ENCODE data around the gene MAML3.

The MAML3 gene

DNA sequence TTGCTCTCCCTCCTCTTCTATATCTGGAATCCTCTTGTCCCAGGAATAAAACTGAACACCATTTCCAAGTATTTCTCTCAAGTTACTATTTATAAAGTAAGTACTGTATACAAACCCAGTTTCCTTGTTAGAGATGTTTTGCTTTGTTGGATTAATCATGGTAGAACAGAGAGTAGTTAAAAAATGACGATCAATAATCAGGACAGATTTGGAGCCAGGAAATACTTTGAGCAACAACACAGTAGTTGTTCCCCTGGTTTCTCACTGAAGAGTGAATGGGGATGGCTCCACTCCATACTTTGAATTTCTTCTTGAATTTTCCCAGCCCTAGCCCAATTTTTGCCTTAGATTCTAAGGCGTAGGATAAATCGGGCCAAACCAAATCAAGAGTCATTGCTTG lies 467.0 kb downstream of the MAML3 start:
- no peak for DNase-seq (ENCODE audit: low read depth in 3 of 3)

DNA sequence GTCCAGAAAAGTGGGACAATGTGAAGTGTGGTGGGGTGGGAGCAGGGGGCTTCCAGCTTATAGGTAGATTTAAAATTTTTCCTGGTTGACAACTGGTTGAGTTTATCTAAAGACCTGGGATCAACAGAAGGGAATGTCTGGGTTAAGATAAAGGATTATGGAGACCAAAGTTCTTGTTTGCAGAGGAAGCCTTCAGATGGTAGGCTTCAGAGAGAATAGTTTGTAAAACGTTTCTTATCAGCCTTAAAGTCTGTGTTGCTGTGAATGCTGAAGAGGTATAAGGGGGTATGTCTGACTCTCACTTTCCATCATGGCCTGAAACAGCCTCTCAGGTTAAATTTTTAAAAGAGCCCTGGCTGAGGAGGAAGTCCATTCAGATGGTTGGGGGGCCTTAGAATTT lies 467.9 kb downstream of the MAML3 start:
- DNase-seq (ENCODE audit: low read depth in 3 of 3), result no peak

DNA sequence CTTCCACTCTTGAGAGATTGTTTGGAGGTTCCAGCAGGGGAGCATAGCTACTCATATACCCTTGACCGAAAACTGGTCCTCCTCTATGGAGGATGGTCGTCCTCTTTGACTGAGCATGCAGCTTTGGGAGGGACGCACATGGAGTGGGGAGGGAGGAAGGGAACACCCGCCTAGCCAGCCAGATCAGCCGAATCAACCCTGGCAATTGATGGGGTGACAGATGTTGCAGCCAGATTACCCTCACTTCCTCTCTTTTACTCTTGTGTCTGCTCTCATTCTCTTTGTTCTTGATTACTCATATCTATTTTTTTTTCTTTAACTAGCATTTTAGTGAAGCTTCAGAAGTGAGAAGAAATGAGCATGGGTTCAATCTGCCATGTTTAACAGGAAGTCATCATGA lies 468.8 kb downstream of the MAML3 start:
- DNase-seq (ENCODE audit: low read depth in 3 of 3), result no peak

DNA sequence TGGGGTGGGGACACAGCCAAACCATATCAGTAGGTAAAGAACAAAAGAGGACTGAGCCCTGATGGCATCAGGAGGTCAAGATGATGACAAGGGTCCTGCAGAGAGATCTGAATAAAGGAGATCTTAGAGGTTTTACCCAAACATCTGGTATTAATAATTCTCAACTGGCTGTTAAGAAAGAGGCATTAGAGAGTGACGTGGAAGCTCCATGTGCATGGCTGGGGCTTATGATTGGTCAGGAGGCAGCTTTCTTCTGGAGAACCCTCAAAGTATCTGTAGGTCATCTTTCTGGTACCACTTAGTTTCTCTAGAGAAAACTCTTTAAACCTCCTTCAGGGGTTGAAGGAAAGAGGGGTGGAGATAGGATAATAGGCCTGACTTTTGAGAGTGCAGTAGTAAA lies 469.6 kb downstream of the MAML3 start:
- DNase-seq (ENCODE audit: low read depth in 3 of 3), result no peak

DNA sequence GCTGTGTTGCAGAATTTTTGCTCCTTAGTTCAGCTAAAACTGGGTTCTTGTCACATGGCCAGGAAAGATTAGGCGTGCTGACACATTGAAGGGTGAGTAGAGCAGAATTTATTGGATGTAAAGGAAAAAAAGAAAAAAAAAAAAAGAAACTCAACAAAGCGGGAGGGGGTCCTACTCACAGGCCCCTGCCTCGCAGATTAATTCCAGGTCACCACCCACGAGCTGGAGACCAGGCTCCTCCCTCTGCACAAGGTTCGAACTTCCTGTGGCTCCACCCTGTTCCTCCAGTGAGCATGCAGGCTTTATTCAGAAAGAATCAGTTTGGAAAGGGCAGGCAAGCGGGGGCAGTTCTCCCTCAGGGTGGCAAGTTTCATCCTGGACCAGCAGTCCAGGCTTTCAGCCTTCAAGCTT lies 471.2 kb downstream of the MAML3 start:
- no peak for DNase-seq (ENCODE audit: low read depth in 3 of 3)

DNA sequence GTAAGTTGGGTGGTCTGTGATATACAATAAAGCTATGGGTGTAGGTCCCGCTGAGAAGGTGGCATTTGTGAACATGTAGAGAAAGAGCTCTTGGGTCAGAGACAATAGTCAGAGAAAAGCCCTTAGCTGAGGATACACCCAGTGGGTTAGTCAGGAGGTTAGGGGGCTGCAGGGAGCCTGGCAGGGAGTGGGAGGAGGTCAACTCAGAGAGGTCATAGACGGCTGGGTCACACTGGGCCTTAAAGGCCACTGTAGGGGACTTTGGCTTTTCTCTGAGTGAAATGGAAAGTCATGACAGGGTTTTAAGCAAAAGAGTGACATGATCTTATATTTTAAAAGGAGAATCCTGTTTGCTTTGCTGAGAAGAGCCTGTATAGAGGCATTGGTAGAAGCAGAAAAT lies 471.7 kb downstream of the MAML3 start:
- no peak for DNase-seq (ENCODE audit: low read depth in 3 of 3)

DNA sequence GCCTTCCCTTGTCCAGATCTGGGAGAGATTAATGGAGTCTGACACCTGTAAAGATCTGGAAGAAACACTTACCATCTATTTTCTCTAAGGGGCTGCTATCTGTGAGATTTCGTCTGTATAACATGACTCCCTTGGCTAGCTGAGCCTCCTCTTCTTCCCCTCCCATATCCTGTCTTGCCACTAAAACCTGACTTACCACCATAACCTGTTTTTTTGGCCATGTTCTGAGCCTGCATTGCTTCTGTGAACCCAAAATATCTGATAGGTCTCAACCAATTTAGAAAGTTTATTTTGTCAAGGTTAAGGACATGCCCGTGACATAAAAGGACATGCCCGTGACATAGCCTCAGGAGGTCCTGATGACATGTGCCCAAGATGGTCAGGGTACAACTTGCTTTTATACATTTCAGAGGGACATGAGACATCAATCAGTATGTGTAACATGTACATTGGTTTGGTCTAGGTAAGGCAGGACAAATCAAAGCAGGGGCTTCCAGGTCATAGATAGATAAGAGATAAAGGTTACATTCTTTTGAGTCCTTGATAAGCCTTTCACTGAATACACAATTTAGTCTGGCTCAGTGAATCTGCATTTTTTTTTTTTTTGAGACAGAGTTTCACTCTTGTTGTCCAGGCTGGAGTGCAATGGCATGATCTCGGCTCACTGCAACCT lies 476.9 kb downstream of the MAML3 start:
- DNase-seq (ENCODE audit: low read depth in 3 of 3), result no peak

DNA sequence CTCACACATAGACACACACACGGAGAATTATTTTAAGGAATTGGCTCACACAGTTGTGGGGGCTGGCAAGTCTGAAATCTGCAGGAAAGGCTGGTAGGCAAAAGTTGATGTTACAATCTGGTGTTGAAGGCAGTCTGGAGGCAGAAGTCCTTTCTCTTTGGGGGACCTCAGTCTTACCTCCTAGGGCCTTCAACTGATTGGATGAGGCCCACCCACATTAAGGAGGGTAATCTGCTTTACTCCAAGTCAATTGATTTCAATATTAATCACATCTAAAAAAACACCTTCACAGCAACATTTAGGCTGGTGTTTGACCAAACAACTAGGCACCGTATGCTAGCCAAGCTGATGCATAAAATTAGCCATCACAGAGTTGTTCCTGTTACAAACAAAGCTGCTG lies 477.6 kb downstream of the MAML3 start:
- no peak for DNase-seq (ENCODE audit: low read depth in 3 of 3)

DNA sequence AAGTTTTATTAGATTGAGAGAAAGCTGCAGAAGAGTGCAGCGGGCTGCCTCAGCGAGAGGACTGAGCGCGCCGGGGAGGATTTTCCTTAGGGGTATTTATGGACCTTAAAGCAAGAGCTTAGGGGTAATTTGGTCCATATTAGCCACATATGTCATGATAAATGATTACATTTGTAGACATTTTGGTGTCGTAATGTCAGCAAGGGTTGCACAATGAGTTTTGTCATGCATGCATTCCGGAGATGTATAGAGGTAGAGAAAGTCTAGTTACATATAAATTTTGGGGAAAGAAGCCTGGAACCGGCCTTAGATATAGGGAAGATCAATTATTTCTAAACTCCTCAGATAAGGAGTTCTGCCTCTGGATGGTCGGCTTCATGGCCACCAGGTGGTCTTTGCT lies 478.3 kb downstream of the MAML3 start:
- no peak for DNase-seq (ENCODE audit: low read depth in 3 of 3)

DNA sequence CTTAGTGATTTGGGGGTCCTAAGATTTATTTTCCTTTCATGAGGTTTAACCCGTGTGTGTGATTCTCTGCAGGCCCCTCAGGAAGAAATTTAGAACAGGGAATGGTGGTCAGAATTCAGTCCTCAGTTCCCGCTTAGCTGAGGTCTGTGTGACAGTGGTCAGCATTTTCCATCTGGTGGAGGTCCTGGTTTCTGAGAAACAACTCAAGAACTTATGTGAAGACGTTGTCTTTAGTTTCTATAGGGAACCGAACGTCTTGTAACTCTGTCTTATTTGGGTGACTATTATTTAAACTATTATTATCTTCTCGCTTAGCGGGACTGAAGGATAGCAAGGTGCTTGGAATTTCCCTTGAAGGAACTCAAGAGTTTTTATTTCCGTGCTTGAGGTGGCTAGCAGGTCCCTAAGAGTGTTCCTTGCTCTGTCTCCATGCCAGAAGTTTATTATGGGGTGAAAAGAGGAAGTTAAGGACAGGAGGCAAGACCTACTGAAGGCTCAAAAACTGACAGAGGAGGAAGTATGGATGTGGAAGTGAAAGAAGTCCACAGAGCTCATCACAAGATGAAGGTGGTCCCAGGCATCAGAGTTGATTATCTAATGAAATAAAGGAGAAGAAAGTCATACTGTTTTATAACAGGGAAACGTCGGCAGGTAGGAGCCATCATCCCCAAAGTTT lies 479.0 kb downstream of the MAML3 start:
- no peak for DNase-seq (ENCODE audit: low read depth in 3 of 3)

DNA sequence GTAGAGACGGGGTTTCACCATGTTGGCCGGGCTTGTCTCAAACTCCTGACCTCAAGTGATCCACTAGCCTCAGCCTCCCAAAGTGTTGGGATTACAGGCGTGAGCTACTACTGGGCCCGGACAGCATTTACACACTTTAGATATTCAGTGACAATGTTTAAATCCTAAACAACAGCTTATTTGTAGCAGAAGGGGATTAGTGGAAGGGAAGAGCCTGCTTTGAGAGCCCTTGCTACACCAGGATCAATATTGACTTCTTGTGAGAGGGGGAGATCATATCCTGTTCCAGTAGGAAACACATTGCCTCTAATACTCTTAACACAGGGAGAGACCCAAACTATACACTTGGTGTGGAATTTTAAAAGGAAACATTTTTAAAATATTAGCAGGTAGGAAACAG lies 481.3 kb downstream of the MAML3 start:
- DNase-seq (ENCODE audit: low read depth in 3 of 3), result no peak

DNA sequence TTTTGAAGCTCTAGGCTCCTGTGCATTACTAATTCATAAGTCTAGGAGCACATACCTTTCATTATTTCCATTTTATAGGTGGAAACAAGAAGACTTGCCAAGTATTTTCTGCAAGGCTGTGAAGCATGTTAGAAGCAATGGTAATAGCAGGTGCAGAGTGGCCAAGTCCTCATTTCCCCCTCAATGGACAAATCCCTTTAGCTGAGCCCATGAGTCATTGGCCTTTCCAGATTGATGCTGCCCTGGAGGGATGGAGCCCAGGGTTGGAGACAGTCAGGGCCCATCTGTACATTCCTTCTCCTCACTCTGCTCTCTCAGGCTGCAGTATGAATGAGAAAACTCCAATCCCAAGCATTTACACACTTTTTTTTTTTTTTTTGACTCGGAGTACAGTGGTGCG lies 481.8 kb downstream of the MAML3 start:
- no peak for DNase-seq (ENCODE audit: low read depth in 3 of 3)

- no peak for DNase-seq (ENCODE audit: low read depth in 3 of 3)
These were observed 483.2 kb downstream of the MAML3 start for GRCh38 chr4:139670775-139671174.

GRCh38 chr4:139669890-139670289 lies 484.1 kb downstream of the MAML3 start:
- DNase-seq (ENCODE audit: low read depth in 3 of 3), result no peak

DNA sequence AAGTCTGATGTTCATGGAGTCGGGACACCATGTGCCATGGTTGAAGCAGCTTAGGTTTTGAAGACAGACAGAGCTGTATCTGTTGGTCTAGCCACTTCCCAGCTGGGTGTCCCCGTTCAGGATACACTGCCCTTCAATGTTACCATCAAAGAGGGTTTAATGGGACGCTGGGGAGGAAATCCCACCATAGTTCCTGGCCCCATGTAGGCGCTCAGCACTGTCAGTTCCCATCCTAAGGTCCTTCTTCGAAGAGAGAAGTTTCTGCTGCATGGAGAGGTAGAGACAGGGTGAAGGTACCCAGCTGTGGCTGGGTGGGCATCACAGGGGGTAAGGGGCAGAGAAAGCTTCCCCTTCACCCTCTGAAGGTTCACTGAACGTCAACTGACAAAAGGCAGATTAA lies 484.6 kb downstream of the MAML3 start:
- DNase-seq (ENCODE audit: low read depth in 3 of 3), result no peak

DNA sequence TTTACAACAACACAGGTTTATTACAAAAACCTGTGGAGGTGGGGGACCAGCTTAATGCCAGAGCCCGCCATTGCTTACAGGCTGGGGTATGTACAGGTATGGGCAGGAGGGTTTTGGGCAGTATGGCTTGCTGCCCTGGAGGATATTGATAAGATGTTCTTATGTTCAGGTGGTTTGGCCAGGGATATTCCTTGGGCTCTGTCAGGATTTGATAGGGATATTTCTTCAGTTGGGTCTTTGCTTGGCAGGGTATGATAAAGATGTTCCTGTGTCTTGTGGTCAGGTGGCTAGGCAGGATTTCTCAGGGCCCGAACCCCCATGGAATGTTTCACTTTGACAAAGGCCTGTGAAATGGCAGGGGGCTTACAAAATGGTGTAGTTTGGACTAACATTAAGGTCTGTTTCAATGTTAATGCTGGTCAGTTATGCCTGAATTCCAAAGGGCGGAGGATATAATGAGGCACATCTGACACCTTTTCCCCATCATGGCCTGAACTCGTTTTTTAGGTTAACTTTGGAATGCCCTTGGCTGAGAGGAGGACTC lies 485.3 kb downstream of the MAML3 start:
- no peak for DNase-seq (ENCODE audit: low read depth in 3 of 3)

- DNase-seq (ENCODE audit: low read depth in 3 of 3), result no peak
These were observed 485.9 kb downstream of the MAML3 start for GRCh38 chr4:139668036-139668435.
